Mucosa of rectum (tissue), 2 donors: ENCODE data around the gene NET1.

ENCODE experiments used
- H3K27ac ChIP-seq, 2 donors: one replicate each; pipeline ENCODE4 v1.7.0; 2013; ENCODE audit warnings: inconsistent platforms in 2 of 2, low read depth in 2 of 2, low read length in 2 of 2
- H3K27me3 ChIP-seq, 2 donors: one replicate each; pipeline ENCODE4 v1.7.0; 2013; ENCODE audit warnings: low read length in 2 of 2; ENCODE audit not compliant: control insufficient read depth in 2 of 2, insufficient read depth in 2 of 2
- H3K36me3 ChIP-seq, 2 donors: one replicate each; pipeline ENCODE4 v1.7.0; 2013; ENCODE audit warnings: low read length in 2 of 2; ENCODE audit not compliant: control insufficient read depth in 2 of 2, insufficient read depth in 2 of 2
- H3K4me1 ChIP-seq, 2 donors: one replicate each; pipeline ENCODE4 v1.7.0; 2013; ENCODE audit warnings: low read length in 2 of 2, mild to moderate bottlenecking in 1 of 2; ENCODE audit not compliant: control insufficient read depth in 2 of 2, insufficient read depth in 2 of 2
- H3K4me3 ChIP-seq, 2 donors: one replicate each; pipeline ENCODE4 v1.7.0; 2013; ENCODE audit warnings: low read length in 2 of 2
- H3K9ac ChIP-seq, 2 donors: one replicate each; pipeline ENCODE4 v1.7.0; 2013; ENCODE audit warnings: low read length in 2 of 2, low read depth in 1 of 2, mild to moderate bottlenecking in 1 of 2
- H3K9me3 ChIP-seq, 2 donors: one replicate each; pipeline ENCODE4 v1.7.0; 2013; ENCODE audit warnings: low read length in 2 of 2; ENCODE audit not compliant: control insufficient read depth in 2 of 2
- donor health status: healthy.
- donor health status: Normal muscosa, but diverticular disease.

NET1 gene, protein sequence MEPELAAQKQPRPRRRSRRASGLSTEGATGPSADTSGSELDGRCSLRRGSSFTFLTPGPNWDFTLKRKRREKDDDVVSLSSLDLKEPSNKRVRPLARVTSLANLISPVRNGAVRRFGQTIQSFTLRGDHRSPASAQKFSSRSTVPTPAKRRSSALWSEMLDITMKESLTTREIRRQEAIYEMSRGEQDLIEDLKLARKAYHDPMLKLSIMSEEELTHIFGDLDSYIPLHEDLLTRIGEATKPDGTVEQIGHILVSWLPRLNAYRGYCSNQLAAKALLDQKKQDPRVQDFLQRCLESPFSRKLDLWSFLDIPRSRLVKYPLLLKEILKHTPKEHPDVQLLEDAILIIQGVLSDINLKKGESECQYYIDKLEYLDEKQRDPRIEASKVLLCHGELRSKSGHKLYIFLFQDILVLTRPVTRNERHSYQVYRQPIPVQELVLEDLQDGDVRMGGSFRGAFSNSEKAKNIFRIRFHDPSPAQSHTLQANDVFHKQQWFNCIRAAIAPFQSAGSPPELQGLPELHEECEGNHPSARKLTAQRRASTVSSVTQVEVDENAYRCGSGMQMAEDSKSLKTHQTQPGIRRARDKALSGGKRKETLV

GRCh38 chr10:5412277-5412941, at the start of gene NET1:
Gene NET1, plus strand, starts transcription at chr10:5412557. Its CDS starts 136 bp downstream, at chr10:5412693.
- peak within 1 kb of the TSS; percentile 41 to 74 for H3K9ac ChIP-seq
- H3K4me1 ChIP-seq, result peaks cover 0 to 5% of the 10 kb centered on the region in 2 donors
- H3K4me3 ChIP-seq, result peak within 1 kb of the TSS; percentile 72 to 80
- no peaks in the 10 kb centered on the region for H3K27me3 ChIP-seq
- no peaks in the 10 kb centered on the region for H3K9me3 ChIP-seq
- H3K36me3 ChIP-seq, result no peaks in the 10 kb centered on the region
- H3K27ac ChIP-seq, result no peak within 1 kb of the TSS

DNA sequence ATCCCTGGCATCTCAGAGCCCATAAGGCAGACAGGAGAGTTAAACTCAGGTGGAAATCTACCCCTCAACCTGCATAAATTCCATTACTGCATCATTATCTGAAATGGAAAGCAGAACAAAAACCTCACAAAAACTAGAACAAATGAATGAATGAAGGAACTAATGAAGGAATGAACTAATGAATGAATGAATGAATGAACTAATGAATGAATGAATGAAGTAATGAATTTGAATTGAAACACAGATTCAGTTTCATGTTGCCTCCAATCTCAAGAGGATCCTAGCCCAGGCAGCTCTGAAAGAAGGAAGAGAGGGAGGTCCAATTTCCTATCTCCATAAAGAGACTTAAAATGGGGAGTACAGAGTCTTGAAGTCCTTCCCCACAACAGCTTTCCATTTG, 49.5 kb upstream of the NET1 start:
- Histone ChIP-seq H3K36me3 (no peaks in the 10 kb centered on the region), H3K4me1 (peaks cover 0 to 11% of the 10 kb centered on the region in 2 donors), H3K9ac (no peak overlapping the region), H3K4me3 (no peak overlapping the region), H3K9me3 (no peaks in the 10 kb centered on the region), H3K27ac (no peak overlapping the region), H3K27me3 (peaks cover 18 to 19% of the 10 kb centered on the region in 2 donors)

DNA sequence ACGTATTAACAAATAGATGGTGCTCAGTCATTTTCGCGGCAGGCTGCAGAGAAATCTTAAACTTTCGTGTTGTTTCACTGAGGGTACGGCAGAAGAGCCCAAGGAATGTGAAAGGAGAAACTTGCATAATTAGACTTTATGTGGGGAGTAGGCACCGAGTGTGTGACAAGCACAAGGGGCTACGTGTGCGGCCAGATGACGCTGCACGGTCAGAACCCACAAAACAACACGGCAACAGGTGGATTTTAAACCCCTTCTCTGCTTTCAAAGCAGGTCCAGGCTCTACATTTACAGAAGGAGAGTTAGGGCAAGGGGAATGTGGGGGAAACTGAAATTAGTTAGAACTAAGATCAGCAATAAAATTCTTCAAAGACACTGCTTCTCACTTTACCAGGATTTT, 48.0 kb upstream of the NET1 start:
- H3K4me1 ChIP-seq, result peaks cover 0 to 11% of the 10 kb centered on the region in 2 donors
- H3K4me3 ChIP-seq, result no peak overlapping the region
- H3K9ac ChIP-seq, result no peak overlapping the region
- H3K9me3 ChIP-seq, result no peaks in the 10 kb centered on the region
- H3K36me3 ChIP-seq, result no peaks in the 10 kb centered on the region
- peaks cover 18 to 19% of the 10 kb centered on the region in 2 donors for H3K27me3 ChIP-seq
- no peak overlapping the region for H3K27ac ChIP-seq

GRCh38 chr10:5364890-5365338, 47.4 kb upstream of the NET1 start, which contains the start of gene UCN3:
Gene UCN3, plus strand, starts transcription at chr10:5364966. Its CDS starts 8,755 bp downstream, at chr10:5373721.
- Histone ChIP-seq H3K4me1 (peaks cover 0 to 7% of the 10 kb centered on the region in 2 donors), H3K36me3 (no peaks in the 10 kb centered on the region), H3K27ac (no peak within 1 kb of the TSS), H3K9ac (no peak within 1 kb of the TSS), H3K4me3 (peak within 1 kb of the TSS in 1 of 2 donors; percentile 37), H3K9me3 (no peaks in the 10 kb centered on the region), H3K27me3 (peaks cover 18 to 19% of the 10 kb centered on the region in 2 donors)

GRCh38 chr10:5365928-5366327, 46.4 kb upstream of the NET1 start:
- H3K4me1 ChIP-seq, result peaks cover 0 to 2% of the 10 kb centered on the region in 2 donors
- H3K9me3 ChIP-seq, result no peaks in the 10 kb centered on the region
- no peak overlapping the region for H3K9ac ChIP-seq
- H3K27me3 ChIP-seq, result peaks cover 18 to 19% of the 10 kb centered on the region in 2 donors
- H3K4me3 ChIP-seq, result no peak overlapping the region
- H3K27ac ChIP-seq, result no peak overlapping the region
- H3K36me3 ChIP-seq, result no peaks in the 10 kb centered on the region

- Histone ChIP-seq H3K27me3 (peaks cover 7 to 10% of the 10 kb centered on the region in 2 donors), H3K36me3 (no peaks in the 10 kb centered on the region), H3K27ac (no peak overlapping the region), H3K9ac (no peak overlapping the region), H3K4me3 (no peak overlapping the region), H3K4me1 (peaks cover 0 to 2% of the 10 kb centered on the region in 2 donors), H3K9me3 (no peaks in the 10 kb centered on the region)
Observed at GRCh38 chr10:5369362-5370158, 42.8 kb upstream of the NET1 start.

GRCh38 chr10:5370493-5371352, 41.6 kb upstream of the NET1 start:
- H3K36me3 ChIP-seq, result no peaks in the 10 kb centered on the region

GRCh38 chr10:5373307-5373706, 39.0 kb upstream of the NET1 start:
- H3K36me3 ChIP-seq, result no peaks in the 10 kb centered on the region
- no peak overlapping the region for H3K9ac ChIP-seq
- no peaks in the 10 kb centered on the region for H3K27me3 ChIP-seq
- no peaks in the 10 kb centered on the region for H3K9me3 ChIP-seq
- H3K27ac ChIP-seq, result no peak overlapping the region
- H3K4me1 ChIP-seq, result no peaks in the 10 kb centered on the region
- no peak overlapping the region for H3K4me3 ChIP-seq

More at GRCh38 chr10:5370493-5371352, 41.6 kb upstream of the NET1 start:
- H3K27ac ChIP-seq, result no peak overlapping the region
- no peak overlapping the region for H3K9ac ChIP-seq
- H3K9me3 ChIP-seq, result no peaks in the 10 kb centered on the region
- no peak overlapping the region for H3K4me3 ChIP-seq
- H3K4me1 ChIP-seq, result no peaks in the 10 kb centered on the region
- H3K27me3 ChIP-seq, result peaks cover 0 to 6% of the 10 kb centered on the region in 2 donors
